Measurements from ENCODE around the gene FKBP11.
A peak's percentile ranks its signal among the peaks of the same experiment; 100 is the strongest.

The FKBP11 gene

DNA sequence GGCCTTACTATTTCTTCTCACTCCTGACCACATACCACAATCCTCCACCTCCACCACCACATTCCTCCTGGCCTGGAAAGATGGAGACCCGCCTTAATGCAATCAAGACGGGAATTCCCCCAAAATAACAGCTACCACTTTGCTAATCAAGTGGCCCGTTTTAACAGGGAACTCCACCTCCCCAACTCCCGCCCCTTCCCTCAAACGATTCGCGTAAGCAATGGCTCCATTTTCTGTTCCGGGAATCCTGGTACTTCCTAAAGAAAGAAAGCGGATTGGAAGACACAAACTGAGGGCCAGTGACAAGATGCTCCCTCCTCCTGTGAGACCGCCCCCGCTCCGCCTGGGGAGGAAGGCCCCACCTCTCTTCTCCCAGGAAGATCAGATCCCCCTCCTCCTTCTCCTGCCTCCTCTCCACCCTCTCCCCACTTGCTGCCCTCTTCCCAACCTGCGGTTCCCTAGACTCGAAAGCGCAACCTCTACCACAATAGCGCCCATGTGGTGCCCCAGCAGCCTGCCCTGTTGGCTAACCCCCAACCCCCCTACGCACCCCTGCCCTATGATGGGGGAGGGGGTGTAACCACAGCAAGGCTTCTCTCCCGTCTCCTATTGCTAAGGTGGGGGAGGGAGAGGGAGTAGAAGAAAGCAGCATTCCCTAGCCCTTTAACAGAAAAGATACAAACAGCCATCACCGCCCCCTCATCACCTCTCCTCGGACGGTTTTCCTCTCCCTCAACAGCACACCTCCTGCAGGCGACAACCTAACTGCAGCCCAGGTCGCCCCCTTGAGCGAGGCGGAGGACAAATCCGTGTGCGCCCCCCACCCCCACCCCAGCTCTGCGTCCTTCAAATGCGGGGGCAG is 31.2 kb upstream of the FKBP11 start:
- DNase-seq (ENCODE audit: low read depth in 3 of 3) = no peak

DNA sequence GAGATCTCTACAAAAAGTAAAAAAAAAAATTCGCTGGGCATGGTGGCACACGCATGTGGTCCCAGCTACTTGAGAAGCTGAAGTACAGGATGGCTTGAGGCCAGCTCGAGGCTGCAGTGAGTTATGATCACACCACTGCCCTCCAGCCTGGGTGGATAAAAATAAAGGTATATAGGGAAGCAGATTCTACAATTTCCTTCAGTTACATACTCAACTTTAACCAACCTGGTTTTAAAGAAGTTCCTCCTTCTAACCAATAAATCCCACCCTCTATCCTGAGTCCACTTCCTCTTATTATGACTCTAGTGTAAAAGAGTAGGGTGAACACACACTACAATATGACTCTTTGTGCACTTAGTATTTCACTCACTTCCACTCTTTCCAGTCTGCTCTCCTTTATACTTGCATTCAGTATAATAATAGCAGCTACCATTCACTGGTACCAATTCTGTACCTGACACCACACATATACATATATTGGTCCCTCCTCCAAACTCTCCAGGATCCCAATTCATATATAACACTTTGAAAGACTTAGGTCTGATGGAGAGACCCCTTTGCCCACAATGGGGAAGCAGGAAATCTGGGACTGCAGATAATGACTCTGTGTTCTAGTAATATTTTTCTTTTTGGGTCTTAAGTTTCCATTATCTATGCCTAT is 29.7 kb upstream of the FKBP11 start:
- no peak for DNase-seq (ENCODE audit: low read depth in 3 of 3)

DNA sequence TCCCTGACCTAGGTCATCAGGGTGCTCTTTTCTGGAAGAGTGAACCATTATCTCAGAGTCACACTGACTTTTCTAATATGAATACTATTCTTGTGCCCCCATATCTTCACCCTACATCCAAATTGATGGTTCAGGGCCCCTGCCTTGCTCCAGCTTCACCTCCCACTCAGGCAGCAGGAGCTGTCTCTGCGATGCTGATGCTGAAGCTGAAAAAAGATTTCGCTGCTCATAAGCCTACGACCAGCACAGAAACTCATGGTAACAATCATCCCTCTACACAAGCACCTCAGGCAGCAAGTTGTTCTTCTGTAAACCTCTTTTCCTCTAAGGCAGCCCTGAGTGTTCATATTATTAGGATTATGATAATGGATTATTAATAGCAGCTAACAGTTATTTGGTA is 28.8 kb upstream of the FKBP11 start:
- no peak for DNase-seq (ENCODE audit: low read depth in 3 of 3)

DNA sequence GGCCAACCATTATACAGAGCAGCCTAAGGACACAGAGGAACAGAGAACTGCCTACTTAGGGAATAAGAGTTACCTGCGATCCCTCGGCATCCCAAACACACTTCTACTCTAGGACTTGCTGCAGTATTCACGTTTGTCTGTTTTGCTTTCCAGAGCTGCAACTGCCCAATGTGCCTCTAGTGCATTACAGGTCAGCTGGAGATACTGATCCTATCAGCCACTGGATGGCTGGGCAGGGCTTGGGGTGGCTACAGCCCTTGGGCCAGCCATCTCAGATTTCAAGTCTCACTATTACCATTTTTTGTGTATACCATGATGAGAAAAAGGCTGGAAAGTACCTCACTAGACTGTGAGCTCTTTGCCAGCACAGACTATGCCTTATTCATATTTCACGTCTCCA is 27.4 kb upstream of the FKBP11 start:
- no peak for DNase-seq (ENCODE audit: low read depth in 3 of 3)

DNA sequence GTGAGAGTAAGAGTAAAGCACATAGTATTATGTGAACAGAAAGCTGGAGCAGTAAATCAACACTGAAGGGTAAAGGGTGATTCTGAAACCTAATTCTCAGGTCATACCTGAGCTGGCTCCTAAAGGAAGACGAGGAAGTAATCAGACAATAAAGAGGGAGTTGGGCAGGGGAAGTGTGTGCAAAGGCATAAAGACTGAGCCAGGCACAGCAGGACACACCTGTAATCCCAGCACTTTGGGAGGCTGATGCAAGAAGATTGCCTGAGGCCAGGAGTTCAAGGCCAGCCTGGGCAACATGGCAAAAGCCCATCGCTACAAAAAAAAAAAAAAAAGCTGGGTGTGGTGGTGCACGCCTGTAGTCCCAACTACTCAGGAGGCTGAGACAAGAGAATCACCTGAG is 22.4 kb upstream of the FKBP11 start:
- DNase-seq (ENCODE audit: low read depth in 3 of 3) = no peak

DNA sequence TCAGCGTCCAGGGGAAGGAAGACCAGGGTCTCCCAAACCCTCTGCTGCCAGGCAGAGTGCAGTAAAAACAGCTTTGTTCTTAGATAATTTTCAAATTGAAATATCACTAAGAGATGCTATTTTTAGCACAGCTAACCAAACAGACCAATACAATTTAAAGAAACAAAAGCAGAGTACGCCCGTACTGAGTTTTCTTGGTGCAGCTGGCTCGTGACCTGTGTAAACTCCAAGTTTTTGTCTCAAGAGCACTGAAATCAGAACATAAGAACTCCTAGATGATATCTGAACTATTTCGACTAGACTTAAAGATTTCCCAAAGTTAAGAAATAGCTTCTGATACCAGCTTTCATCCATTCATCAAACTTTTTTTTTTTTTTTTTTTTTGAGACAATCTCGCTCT is 21.7 kb upstream of the FKBP11 start:
- DNase-seq (ENCODE audit: low read depth in 3 of 3) = no peak

DNA sequence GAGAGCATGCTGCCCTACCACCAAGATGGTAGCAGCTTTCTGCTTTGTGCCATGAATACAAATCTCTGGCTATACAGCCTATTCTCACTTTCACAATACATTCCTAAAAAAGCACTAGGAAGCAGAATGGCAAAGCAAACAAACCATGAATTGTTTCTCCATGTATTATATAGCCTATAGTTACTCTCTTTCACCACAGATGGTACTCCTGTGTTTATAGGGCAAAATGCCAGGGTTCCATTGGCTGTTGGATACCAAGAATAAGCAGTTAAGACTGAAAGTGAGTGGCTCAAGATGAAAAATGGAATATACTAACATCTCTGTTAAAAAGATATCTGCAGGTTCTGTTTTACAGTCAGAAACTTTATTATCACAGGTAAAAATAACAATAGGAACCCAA is 20.9 kb upstream of the FKBP11 start:
- no peak for DNase-seq (ENCODE audit: low read depth in 3 of 3)

DNA sequence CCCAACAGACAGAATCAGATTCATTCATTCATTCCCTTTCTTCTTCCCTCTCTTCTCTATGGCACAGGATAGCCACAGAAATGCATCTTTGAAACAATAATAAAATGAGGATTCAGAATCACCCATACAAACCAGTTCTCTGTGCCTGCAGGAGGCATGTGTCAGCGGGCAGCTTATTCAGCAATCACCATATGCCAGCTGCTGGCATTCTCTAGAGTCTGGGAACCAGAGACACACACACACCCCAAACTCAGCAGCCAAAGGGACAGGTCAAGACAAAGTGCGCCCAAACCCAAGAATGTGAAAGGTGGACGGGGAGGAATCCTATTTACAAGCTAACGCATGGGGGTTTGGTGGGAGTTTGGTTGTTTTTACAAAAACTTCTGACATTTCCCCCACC is 17.9 kb upstream of the FKBP11 start:
- DNase-seq (ENCODE audit: low read depth in 3 of 3) = no peak

DNA sequence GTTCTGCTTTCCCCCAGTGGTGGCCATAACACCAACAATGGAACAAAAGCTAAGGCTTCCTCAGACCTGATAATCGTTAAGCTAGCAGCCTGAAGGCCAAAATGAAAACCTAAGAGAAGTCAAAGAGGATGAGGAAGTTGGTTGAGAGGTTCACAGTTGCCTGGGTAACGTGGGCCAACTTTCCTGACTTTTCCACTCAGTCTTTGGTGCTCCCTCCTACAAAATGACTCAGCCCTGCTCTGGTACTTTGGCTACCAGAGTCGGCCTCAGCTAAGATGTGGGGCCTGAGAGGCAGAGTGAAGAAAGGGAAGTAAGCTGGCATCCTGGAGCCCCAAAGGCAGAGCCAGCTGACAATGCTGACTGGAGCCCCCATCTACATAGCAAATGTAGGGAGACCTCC is 14.9 kb upstream of the FKBP11 start:
- no peak for DNase-seq (ENCODE audit: low read depth in 3 of 3)

DNA sequence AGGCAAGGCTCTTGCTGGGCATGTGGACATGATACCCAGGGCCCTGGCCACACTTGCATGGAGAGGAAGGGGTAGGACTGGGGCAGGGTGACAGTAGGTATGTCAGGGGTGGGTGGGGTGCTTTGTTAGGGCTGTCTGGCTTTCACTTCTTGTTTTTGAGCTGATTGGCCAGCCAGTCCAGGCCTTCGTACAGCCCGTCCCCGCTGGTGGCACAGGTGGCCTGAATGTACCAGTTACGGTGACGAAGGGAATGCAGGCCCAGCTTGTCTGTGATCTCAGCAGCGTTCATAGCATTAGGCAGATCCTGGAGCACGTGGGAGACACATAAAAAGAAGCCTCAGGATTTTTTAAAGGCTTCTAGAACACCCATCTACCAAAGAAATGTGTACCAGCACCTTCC is 13.5 kb upstream of the FKBP11 start:
- no peak for DNase-seq (ENCODE audit: low read depth in 3 of 3)

DNA sequence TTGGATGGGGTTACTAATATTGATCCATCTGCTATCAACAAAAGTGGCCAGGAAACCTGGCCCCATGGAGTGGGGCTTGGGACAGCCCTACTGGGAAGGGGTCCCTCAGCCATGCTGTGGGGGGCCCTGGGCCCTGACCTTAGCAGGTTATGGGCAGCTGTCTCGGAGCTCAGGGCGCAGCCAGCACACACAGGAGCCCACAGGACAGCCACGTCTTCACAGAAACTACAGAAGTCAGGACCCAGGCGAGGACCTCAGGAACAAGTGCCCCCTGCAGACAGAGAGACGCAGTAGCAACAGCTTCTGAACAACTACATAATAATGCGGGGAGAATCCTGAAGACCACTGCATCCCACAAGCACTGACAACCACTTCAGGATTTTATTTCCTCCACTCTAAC is 11.9 kb upstream of the FKBP11 start:
- DNase-seq (ENCODE audit: low read depth in 3 of 3) = no peak

DNA sequence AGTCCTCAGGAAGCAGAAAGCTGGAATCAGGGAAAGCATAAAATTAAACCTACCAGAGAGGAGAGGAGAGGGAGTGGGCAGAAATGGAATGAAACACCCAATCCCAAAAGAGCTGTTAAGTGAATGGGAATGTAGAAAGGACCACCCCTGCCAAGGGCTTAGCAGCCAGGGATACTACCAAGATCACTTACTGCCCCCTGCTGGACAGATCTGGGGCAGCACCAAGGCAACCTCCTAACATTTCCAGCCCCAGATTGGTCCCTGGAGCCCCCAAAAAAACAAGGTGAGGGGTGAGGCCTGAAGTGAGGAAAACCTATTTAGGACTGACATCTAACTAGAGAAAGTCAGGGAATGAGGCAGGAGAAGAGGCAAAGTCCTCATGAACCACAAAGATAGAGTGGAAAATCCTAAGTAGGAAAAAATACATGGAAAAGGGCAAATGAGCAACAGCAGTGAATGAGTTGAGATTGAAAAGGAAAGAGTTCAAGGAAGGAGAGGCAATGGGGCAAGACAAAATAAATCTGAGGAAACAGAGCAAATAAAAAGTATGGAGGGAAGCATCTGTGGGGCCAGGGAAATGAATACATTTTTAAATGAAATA is 11.2 kb upstream of the FKBP11 start:
- DNase-seq (ENCODE audit: low read depth in 3 of 3) = peak; percentile 51 to 80 (median 70)

DNA sequence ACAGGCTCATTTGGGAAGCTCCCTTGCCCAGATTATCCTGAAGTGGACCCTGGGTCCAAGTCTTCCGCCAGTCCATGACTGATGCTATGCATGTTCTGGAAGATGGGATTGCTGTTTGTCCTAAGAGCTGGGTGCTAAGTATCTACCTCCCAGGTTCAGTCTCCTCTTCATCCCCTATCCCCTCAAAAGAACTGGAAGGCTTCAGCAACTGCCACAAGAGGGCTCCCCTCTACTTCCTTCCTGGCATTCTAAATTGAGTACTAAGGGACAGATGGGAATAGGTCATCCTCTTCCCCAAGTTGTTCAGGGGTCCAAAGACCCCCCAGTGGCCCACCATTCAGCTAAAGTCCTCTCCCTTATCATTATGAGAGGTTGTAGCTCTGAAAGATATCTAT is 9.0 kb upstream of the FKBP11 start:
- no peak for DNase-seq (ENCODE audit: low read depth in 3 of 3)

DNA sequence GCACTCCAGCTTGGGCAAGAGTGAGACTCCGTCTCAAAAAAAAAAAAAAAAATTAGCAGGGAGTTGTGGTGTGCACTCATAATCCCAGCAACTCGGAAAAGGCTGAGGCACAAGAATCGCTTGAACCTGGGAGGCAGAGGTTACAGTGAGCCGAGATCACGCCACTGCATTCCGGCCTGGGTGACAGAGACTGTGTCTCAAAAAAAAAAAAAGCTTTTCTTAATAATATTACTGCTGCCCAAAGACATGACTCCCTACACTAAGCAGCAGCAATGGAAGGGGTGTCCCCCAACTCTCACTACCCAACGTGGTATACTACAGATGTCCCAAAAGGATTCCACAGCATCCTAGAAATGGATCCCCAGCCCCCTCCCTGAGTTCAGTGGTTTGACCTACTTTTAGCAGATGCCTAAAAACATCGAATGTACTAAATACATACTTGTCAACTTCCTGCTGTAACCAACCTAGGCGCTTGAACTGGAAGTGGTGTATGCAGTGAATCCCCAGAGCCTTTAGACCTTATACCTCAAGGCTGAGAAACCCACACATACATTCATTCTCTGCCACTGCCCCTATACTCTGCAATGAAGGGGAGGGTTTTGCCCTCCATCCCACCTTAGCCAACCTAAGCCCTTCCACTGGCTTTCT is 8.5 kb upstream of the FKBP11 start:
- no peak for DNase-seq (ENCODE audit: low read depth in 3 of 3)

DNA sequence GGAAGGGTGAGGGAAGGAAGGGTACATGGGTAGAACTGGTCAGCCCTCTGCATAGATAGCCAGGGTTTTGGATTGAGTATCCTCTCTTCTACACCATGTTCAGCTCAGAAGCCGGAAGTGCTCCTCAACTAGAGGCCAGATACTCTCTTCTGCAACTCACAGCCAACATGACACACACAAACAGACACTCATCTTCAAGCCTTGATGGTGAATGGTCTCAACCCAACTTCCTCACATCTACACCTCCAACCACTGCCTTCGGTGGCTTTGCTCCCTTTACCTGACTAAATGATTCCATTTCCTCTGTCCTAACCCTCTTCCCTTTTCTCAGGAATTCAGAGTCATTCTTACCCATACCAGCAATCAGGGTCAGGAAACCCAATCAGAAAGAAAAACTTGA is 7.6 kb upstream of the FKBP11 start:
- no peak for DNase-seq (ENCODE audit: low read depth in 3 of 3)

DNA sequence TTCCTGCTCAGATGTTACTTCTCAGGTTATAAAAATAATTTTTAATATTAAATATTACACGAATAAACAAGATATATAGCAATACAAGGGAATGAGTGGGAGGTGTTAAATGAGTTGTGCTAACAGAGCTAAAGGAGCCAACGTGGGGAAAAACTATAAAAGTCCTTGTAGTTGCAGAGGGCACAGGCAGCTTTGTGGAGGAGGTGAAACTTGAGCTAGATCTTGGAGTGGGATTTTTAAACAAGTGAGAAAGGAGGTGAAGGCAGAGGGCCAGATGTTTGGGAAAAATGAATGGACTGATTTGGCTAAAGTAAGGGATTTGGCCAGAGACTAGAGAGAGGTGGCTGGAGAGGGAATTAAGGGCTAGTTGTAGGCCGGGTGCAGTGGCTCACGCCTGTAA is 5.2 kb upstream of the FKBP11 start:
- DNase-seq (ENCODE audit: low read depth in 3 of 3) = no peak

DNA sequence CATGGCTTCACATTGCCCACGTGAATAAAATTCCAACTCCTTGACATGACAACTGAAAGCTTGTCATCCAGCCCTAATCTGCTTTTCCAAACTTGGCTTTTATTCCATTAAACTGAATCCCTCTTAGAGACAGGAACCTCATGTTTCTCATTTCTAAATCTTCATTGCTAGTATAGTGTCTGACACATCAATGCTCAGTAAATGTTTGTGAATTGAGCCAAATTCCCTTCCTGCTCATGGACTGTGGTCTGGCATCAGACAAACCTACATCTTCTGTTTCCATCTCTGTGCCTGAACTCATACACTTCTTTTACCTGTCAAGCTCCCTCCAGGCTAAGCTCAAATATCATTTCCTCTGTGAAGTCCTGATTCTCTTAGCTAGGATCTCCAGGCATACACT is 4.3 kb upstream of the FKBP11 start:
- DNase-seq (ENCODE audit: low read depth in 3 of 3) = no peak

DNA sequence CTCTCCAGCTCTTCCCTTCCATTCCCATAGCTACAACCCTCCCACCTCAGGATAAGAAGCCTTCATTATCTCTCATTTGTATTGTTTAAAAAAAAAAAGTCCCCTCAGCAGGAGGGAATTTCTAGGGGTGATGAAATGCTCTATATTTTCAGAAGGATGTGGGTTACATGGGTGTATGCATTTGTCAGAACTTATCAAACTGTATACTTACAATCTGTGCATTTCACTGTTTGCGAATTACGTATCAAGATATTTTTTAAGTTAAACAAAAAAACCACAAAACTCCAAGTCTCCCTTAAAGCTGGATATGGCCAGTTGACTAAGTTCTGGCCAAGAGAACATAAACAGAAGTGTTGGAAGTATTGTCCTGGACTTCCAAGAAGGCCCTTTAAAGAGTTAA is 2.0 kb upstream of the FKBP11 start:
- DNase-seq (ENCODE audit: low read depth in 3 of 3) = no peak

DNA sequence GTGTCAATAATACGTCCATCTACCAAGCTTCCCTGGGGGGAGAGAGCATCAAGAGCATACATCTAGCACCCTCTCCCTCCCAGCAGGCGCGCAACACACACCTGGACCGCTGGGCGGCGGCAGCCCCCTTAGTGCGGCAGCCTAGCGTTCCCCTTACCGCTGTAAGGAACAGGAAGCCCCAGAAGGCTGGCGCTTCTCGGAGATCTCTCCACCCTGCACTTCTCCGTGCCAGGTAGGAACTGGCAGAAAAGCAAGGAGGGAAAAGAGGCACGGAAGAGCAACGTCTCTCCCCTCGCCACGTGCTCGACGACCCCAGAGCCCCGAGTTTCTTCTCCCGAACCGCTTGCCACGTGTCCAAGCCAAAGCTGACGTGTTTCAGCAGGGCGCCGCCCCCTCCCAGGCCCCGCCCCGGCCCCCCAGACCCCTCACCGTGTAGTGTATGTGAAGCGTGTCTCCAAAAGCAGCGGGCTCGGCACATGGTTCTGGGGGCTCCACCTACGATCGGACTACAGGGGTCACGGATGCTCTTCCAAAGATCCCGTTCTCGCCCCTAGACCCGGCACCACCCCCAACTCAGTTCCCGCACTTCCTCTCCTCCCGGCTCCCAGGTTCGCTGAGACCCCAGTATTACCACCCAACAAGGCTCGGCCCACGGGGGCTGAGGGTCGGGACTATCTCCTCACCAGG is 532 bp downstream of the FKBP11 start:
- peak; percentile 40 to 55 (median 42) for DNase-seq (ENCODE audit: low read depth in 3 of 3)

DNA sequence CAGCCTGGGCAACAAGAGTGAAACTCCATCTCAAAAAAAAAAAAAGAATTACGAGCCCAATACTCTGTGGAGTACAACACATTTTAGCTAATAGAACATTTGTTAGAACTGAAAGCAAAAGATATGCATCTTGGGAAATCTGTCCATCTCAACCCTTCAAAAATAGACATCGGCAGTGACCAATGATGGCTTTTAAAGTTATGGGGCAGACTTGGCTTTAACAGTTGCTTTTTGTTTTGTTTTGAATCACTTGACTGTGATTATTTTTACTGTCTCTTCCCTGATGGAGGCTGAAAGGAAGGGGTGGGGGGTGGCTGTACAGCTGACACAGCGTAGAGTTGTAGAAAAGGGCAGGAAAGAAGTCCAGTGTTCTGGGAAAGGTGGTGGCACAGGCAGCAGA is 2.2 kb downstream of the FKBP11 start:
- no peak for DNase-seq (ENCODE audit: low read depth in 3 of 3)

DNA sequence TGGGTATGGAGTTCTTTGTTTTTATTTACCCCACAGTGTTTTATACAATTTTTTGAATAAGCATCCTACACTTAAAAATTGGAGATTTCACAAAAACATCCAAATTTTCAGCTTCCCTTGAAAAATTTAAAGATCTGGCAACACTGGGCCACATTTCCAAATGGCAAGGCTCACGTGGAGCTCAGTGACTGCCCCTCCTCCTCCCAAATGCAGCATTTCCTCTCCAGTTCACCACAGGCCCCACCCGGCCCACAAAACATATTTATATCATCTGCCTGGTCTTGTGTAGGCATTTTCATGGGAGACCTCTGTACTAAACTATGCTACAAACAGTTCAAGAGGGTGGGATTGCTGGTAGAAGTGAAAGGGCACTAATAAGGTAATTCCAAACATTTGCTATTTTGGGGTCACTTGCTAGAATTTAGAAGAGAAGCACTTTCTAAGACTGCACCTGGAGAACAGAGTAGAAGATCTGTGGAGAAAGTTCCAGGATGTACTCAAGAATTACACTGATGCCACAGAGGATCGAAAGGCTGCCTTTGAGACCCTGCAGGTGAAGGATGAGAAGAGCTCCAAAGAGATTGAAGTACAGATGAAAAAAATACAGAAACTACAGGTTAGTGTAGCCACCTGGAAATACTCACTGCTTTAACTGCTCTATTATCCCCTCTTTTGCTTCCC is 7.3 kb downstream of the FKBP11 start:
- no peak for DNase-seq (ENCODE audit: low read depth in 3 of 3)
